ENCODE measurements around the gene USP31. TPM values are rescaled to one million over a fixed set of nuclear protein-coding genes. Genes with fewer than 3 reads are reported as not detected.

USP31 gene
- total and polyA plus RNA-seq, 2 of the 13 experiments (the other 11 are each of a cell fraction or from before 2014, with no cell fraction given): 22.5 to 23.3 TPM

GRCh38 chr16:23158114-23158513 lies 8.9 kb upstream of the USP31 start:
- H3K4me2 ChIP-seq (ENCODE audit: low read depth, low read length): no peak overlapping the region
- no peaks in the 10 kb centered on the region for H3K36me3 ChIP-seq (replicated peaks in 1 of 2; ENCODE audit: control insufficient read depth in 1 of 2, insufficient read depth in 2 of 2, low read length in 2 of 2)
- POLR2A ChIA-PET: interaction anchor here (1.2 kb wide), 1 partner anchor 9 kb away, joined by 3 read pairs; no protein-coding TSS in a partner anchor
- H4K20me1 ChIP-seq (ENCODE audit: insufficient read depth, low read length): no peaks in the 10 kb centered on the region
- in situ Hi-C loops (cut with HindIII; ENCODE audit: extremely low pct_ligation_motif_present, low pct_unique_long_range_greater_than_20kb): no loop called here
- H3K9me3 ChIP-seq (ENCODE audit: low read length): no peaks in the 10 kb centered on the region
- WGBS (ENCODE audit: low lambda C conversion rate): 69% methylated on average over 6 of the region's 6 CpGs
- H3K79me2 ChIP-seq (ENCODE audit: insufficient read depth, low read length): no peaks in the 10 kb centered on the region
- intact Hi-C loops (cut with micrococcal nuclease; ENCODE audit: unreplicated experiment): loop anchor here (5.0 kb wide), 1 partner anchor 261 kb away; no protein-coding TSS in a partner anchor
- DNase-seq (ENCODE audit: low spot score): no peak
- no peak overlapping the region for H3K9ac ChIP-seq (ENCODE audit: insufficient read depth, low read depth, low read length)
- CTCF ChIA-PET (ENCODE audit: low intra/inter-chr PET ratio, low total read pairs): no interaction called here
- BruUV-seq (replicated peaks): no TSS peak
- ATAC-seq: no peak
- H3K27me3 ChIP-seq (ENCODE audit: control insufficient read depth in 1 of 2, insufficient read depth in 2 of 2, low read length in 2 of 2): peaks cover 2 to 10% of the 10 kb centered on the region in 2 experiments; a peak in 2 of 5 replicates
- no peaks in the 10 kb centered on the region; the same call in 1 of the 2 replicates for H3K4me1 ChIP-seq (ENCODE audit: insufficient read depth, low read length)
- H2AFZ ChIP-seq (ENCODE audit: low read length): no peak overlapping the region
- H3K4me3 ChIP-seq (replicated peaks in 1 of 3; ENCODE audit: insufficient read depth in 1 of 3, low read depth in 2 of 3, low read length in 3 of 3): no peak overlapping the region
- no peak for FAIRE-seq
- H3K27ac ChIP-seq (ENCODE audit: extremely low read length, insufficient read depth, low read length): no peak overlapping the region
- TF ChIP-seq ZNF253 (CRISPR knock-in tag; IDR thresholded peaks at IDR 0.05; ENCODE audit: borderline replicate concordance) (no peak), ZNF235 (CRISPR knock-in tag; IDR thresholded peaks at IDR 0.05; ENCODE audit: borderline replicate concordance) (no peak), ZBTB2 (CRISPR knock-in tag; IDR thresholded peaks at IDR 0.05; ENCODE audit: low read depth) (no peak), KLF11 (CRISPR knock-in tag; IDR thresholded peaks at IDR 0.05) (no peak), ZNF180 (CRISPR knock-in tag; IDR thresholded peaks at IDR 0.05; ENCODE audit: borderline replicate concordance, low read depth) (no peak), ADNP (CRISPR knock-in tag; IDR thresholded peaks at IDR 0.05) (no peak), ZNF720 (CRISPR knock-in tag; IDR thresholded peaks at IDR 0.05) (no peak), MAF1 (CRISPR knock-in tag; IDR thresholded peaks at IDR 0.05; ENCODE audit: borderline replicate concordance) (no peak), ZNF83 (CRISPR knock-in tag; IDR thresholded peaks at IDR 0.05; ENCODE audit: borderline replicate concordance) (no peak), ZNF331 (CRISPR knock-in tag; IDR thresholded peaks at IDR 0.05) (no peak), CEBPB (IDR thresholded peaks at IDR 0.05; ENCODE audit: borderline replicate concordance, low read depth, low read length) (no peak), ZNF460 (CRISPR knock-in tag; IDR thresholded peaks at IDR 0.05; ENCODE audit: borderline replicate concordance) (no peak), NR1H2 (CRISPR knock-in tag; IDR thresholded peaks at IDR 0.05; ENCODE audit: borderline replicate concordance, low read depth) (no peak)
- TF ChIP-seq, protein P1, sequence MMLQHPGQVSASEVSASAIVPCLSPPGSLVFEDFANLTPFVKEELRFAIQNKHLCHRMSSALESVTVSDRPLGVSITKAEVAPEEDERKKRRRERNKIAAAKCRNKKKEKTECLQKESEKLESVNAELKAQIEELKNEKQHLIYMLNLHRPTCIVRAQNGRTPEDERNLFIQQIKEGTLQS (CRISPR knock-in tag; IDR thresholded peaks at IDR 0.05): no peak
- TF ChIP-seq, protein P2, sequence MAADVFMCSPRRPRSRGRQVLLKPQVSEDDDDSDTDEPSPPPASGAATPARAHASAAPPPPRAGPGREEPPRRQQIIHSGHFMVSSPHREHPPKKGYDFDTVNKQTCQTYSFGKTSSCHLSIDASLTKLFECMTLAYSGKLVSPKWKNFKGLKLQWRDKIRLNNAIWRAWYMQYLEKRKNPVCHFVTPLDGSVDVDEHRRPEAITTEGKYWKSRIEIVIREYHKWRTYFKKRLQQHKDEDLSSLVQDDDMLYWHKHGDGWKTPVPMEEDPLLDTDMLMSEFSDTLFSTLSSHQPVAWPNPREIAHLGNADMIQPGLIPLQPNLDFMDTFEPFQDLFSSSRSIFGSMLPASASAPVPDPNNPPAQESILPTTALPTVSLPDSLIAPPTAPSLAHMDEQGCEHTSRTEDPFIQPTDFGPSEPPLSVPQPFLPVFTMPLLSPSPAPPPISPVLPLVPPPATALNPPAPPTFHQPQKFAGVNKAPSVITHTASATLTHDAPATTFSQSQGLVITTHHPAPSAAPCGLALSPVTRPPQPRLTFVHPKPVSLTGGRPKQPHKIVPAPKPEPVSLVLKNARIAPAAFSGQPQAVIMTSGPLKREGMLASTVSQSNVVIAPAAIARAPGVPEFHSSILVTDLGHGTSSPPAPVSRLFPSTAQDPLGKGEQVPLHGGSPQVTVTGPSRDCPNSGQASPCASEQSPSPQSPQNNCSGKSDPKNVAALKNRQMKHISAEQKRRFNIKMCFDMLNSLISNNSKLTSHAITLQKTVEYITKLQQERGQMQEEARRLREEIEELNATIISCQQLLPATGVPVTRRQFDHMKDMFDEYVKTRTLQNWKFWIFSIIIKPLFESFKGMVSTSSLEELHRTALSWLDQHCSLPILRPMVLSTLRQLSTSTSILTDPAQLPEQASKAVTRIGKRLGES (CRISPR knock-in tag; IDR thresholded peaks at IDR 0.05; ENCODE audit: borderline replicate concordance): no peak
- TF ChIP-seq, protein P3, sequence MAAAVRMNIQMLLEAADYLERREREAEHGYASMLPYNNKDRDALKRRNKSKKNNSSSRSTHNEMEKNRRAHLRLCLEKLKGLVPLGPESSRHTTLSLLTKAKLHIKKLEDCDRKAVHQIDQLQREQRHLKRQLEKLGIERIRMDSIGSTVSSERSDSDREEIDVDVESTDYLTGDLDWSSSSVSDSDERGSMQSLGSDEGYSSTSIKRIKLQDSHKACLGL (CRISPR knock-in tag; IDR thresholded peaks at IDR 0.05): no peak

Data from HepG2 (cell line).